K562 (cell line): Measurements from ENCODE around the gene KIAA0513. TPM values are rescaled to one million over a fixed set of nuclear protein-coding genes. Genes with fewer than 3 reads are reported as not detected.

Experiments used
- ATF3 ChIP-seq, 2 experiments: fragments of 450-650 bp in 1 of 2; sonication (generic) in 1 of 2; formaldehyde crosslinking in 1 of 2; IDR thresholded peaks in 1 of 2; conservative IDR thresholded peaks in 1 of 2; 2 replicates each; pipeline versions ENCODE4 v1.6.1 to v1.8.1; 2016 to 2023; ENCODE audit warnings: mild to moderate bottlenecking in 2 of 2, moderate library complexity in 2 of 2, inconsistent platforms in 1 of 2, missing genetic modification reagents in 1 of 2
- ZNF407 ChIP-seq: fragments of 450-650 bp; IDR thresholded peaks from 2 replicates; pipeline ENCODE4 v1.6.1; 2016; ENCODE audit warnings: low read depth
- polyA plus RNA-seq, 8 experiments: library from polyadenylated mRNA; depleted of rRNA in 4 of 8; stranded (reverse) in 5 of 8; unstranded in 3 of 8; fragments of >200 nt; fragmentation: Nextera tagmentation in 2 of 8; fragmentation: Illumina TruSeq in 1 of 8; extraction: Ambion mirVana in 2 of 8; extraction: Trizol in 1 of 8; gene quantifications; 2 replicates each; pipeline versions ENCODE4 v1.2.1 to v1.2.3, GENCODE V29; 2011 to 2014; ENCODE audit warnings: inconsistent platforms in 1 of 8, missing spikeins in 1 of 8
- total RNA-seq, 7 experiments: library from RNA; depleted of rRNA in 6 of 7; stranded (reverse); fragments of >200 nt in 6 of 7; fragmentation: Illumina TruSeq in 2 of 7; extraction: Trizol in 2 of 7; gene quantifications; 2 replicates each; pipeline versions ENCODE4 v1.2.1 to v1.2.3, GENCODE V29; 2011 to 2021; ENCODE audit warnings: low replicate concordance in 1 of 7

The KIAA0513 gene
- total and polyA plus RNA-seq, 9 of the 15 experiments (the other 6 are each of a cell fraction or from before 2014, with no cell fraction given): 0.18 to 13.7 (median 10.2) TPM

GRCh38 chr16:84979516-84979915, 48.1 kb upstream of the KIAA0513 start (continued):
- TF ChIP-seq ZNF407 (no peak), ATF3 (IDR thresholded peaks at IDR 0.05) (no peak), ATF3 (CRISPR knock-in tag; conservative IDR thresholded peaks at IDR 0.05) (no peak)
- TF ChIP-seq, all 486 proteins: peak for 0
